Gastrocnemius medialis (tissue), 4 donors: Measurements from ENCODE around the gene MADCAM1.

ENCODE experiments used
- POLR2A ChIP-seq, 2 donors: fragments of 450-650 bp; IDR thresholded peaks; one replicate each; pipeline ENCODE4 v1.6.1; 2017; ENCODE audit warnings: antibody characterized with exemption in 2 of 2, mild to moderate bottlenecking in 2 of 2, moderate library complexity in 2 of 2
- TF ChIP-seq, protein P1 (sequence below), 5 experiments: fragments of 450-650 bp in 3 of 5; fragments of 200-600 bp in 2 of 5; sonication (generic) in 2 of 5; IDR thresholded peaks in 4 of 5; conservative IDR thresholded peaks in 1 of 5; 1 replicate in 4 of 5; 2 replicates in 1 of 5; pipeline ENCODE4 v1.5.1; 2016 to 2019; ENCODE audit warnings: antibody characterized with exemption in 5 of 5, mild to moderate bottlenecking in 3 of 5, moderate library complexity in 3 of 5

DNA sequence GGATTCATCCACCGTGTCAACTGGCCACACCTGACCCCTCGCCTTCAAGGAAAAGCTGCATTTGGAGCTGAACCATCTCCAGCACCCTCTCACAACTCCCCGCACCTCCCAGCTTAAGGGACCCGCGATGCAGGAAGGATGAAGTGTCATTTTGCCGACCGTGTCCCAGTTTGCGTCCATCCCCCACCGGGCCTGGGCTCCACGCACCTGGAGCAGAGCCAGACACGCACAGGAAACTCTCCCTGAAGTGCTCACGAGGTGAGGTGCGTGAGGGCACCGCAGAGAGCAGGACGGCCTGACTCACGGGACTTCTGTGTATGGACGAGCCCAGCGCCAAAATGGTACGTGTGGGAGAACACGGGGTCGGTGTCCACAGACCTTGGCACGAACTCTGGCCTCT lies 42.7 kb upstream of the MADCAM1 start:
- TF ChIP-seq, protein P1, sequence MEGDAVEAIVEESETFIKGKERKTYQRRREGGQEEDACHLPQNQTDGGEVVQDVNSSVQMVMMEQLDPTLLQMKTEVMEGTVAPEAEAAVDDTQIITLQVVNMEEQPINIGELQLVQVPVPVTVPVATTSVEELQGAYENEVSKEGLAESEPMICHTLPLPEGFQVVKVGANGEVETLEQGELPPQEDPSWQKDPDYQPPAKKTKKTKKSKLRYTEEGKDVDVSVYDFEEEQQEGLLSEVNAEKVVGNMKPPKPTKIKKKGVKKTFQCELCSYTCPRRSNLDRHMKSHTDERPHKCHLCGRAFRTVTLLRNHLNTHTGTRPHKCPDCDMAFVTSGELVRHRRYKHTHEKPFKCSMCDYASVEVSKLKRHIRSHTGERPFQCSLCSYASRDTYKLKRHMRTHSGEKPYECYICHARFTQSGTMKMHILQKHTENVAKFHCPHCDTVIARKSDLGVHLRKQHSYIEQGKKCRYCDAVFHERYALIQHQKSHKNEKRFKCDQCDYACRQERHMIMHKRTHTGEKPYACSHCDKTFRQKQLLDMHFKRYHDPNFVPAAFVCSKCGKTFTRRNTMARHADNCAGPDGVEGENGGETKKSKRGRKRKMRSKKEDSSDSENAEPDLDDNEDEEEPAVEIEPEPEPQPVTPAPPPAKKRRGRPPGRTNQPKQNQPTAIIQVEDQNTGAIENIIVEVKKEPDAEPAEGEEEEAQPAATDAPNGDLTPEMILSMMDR (IDR thresholded peaks at IDR 0.05 in 4 of 5, conservative IDR thresholded peaks at IDR 0.05 in 1 of 5), result no peak
- TF ChIP-seq POLR2A (IDR thresholded peaks at IDR 0.05), result no peak
